Astrocyte (in vitro differentiated cells and primary cell): ENCODE data around the gene RNF145. TPM values are rescaled to one million over a fixed set of nuclear protein-coding genes. Genes with fewer than 3 reads are reported as not detected.

Experiments
- DNase-seq: peaks from one replicate; pipeline ENCODE4 v3.0.0-alpha.2; 2010; ENCODE audit warnings: low read depth
- FAIRE-seq: peaks from 2 replicates; lab custom pipeline; 2011; peaks lifted over from hg19 to GRCh38; lab: Jason Lieb, UNC
- H2AFZ ChIP-seq: 2 replicates; pipeline ENCODE4 v1.6.0; 2012; ENCODE audit warnings: low read depth, low read length, inconsistent platforms
- H3K27ac ChIP-seq: 2 replicates; pipeline ENCODE4 v1.5.1; 2011; ENCODE audit warnings: low read depth, low read length, inconsistent platforms
- H3K27me3 ChIP-seq: 2 replicates; pipeline ENCODE4 v1.6.0; 2011; ENCODE audit warnings: low read length, inconsistent platforms; ENCODE audit not compliant: insufficient read depth
- H3K36me3 ChIP-seq: 2 replicates; pipeline ENCODE4 v1.5.1; 2011; ENCODE audit warnings: low read length, inconsistent platforms; ENCODE audit not compliant: insufficient read depth
- H3K4me1 ChIP-seq: 2 replicates; pipeline ENCODE4 v1.5.1; 2011; ENCODE audit warnings: low read length, inconsistent platforms; ENCODE audit not compliant: insufficient read depth
- H3K4me2 ChIP-seq: 2 replicates; pipeline ENCODE4 v1.6.0; 2012; ENCODE audit warnings: low read length, inconsistent platforms
- H3K4me3 ChIP-seq: 2 replicates; pipeline ENCODE4 v1.5.1; 2011; ENCODE audit warnings: low read depth, mild to moderate bottlenecking, low read length, inconsistent platforms; ENCODE audit not compliant: insufficient read depth
- H3K79me2 ChIP-seq: 2 replicates; pipeline ENCODE4 v1.6.0; 2012; ENCODE audit warnings: mild to moderate bottlenecking, low read length, inconsistent platforms; ENCODE audit not compliant: insufficient read depth
- H3K9ac ChIP-seq: 2 replicates; pipeline ENCODE4 v1.6.0; 2012; ENCODE audit warnings: mild to moderate bottlenecking, low read length, inconsistent platforms
- H3K9me3 ChIP-seq: 2 replicates; pipeline ENCODE4 v1.5.1; 2012; ENCODE audit warnings: low read depth, mild to moderate bottlenecking, low read length, inconsistent platforms; ENCODE audit not compliant: insufficient read depth
- H4K20me1 ChIP-seq: 2 replicates; pipeline ENCODE4 v1.6.0; 2012; ENCODE audit warnings: low read length, inconsistent platforms; ENCODE audit not compliant: insufficient read depth
- H3K27ac Mint-ChIP-seq: one replicate; pipeline ENCODE4 v1.8.0; 2021; ENCODE audit warnings: mild to moderate bottlenecking, mixed read lengths; ENCODE audit not compliant: unreplicated experiment
- H3K27me3 Mint-ChIP-seq: one replicate; pipeline ENCODE4 v1.8.0; 2021; ENCODE audit warnings: low read depth, mixed read lengths; ENCODE audit not compliant: unreplicated experiment
- H3K36me3 Mint-ChIP-seq: one replicate; pipeline ENCODE4 v1.8.0; 2021; ENCODE audit warnings: low read depth, mixed read lengths; ENCODE audit not compliant: unreplicated experiment
- H3K4me1 Mint-ChIP-seq: one replicate; pipeline ENCODE4 v1.8.0; 2021; ENCODE audit warnings: low read depth, mixed read lengths; ENCODE audit not compliant: unreplicated experiment
- H3K4me3 Mint-ChIP-seq: one replicate; pipeline ENCODE4 v1.8.0; 2021; ENCODE audit warnings: mild to moderate bottlenecking, moderate library complexity, mixed read lengths; ENCODE audit not compliant: unreplicated experiment
- H3K9me3 Mint-ChIP-seq: one replicate; pipeline ENCODE4 v1.8.0; 2021; ENCODE audit warnings: mild to moderate bottlenecking, mixed read lengths; ENCODE audit not compliant: unreplicated experiment
- CTCF ChIP-seq: IDR thresholded peaks from 2 replicates; pipeline ENCODE4 v1.5.1; 2011; ENCODE audit warnings: low read depth, mild to moderate bottlenecking, inconsistent platforms, low read length, moderate library complexity; ENCODE audit not compliant: insufficient read depth
- EZH2 ChIP-seq: IDR thresholded peaks from 2 replicates; pipeline ENCODE4 v1.6.1; 2012; ENCODE audit warnings: mild to moderate bottlenecking, low read length, inconsistent platforms; ENCODE audit not compliant: insufficient read depth
- total RNA-seq: library from RNA; stranded (reverse); gene quantifications from 2 replicates; pipeline ENCODE4 v1.2.1, GENCODE V29; 2021

The RNF145 gene
- total RNA-seq, 1 donor from 2014 or later, result 54.0 TPM

- no peaks in the 10 kb centered on the region for H3K79me2 ChIP-seq
- Mint-ChIP-seq H3K27me3 (peaks cover 17% of the 10 kb centered on the region), H3K4me1 (no peaks in the 10 kb centered on the region), H3K9me3 (no peaks in the 10 kb centered on the region), H3K27ac (no peak overlapping the region), H3K4me3 (no peak overlapping the region), H3K36me3 (no peaks in the 10 kb centered on the region)
- DNase-seq, result no peak
- TF ChIP-seq EZH2 (no peak), CTCF (no peak)
- H3K4me2 ChIP-seq, result no peak overlapping the region
- no peaks in the 10 kb centered on the region for H3K36me3 ChIP-seq
- FAIRE-seq, result no peak
- no peak overlapping the region for H2AFZ ChIP-seq
- no peak overlapping the region for H3K4me3 ChIP-seq
- no peak overlapping the region for H3K27ac ChIP-seq
- H3K9ac ChIP-seq, result no peak overlapping the region
- no peaks in the 10 kb centered on the region for H4K20me1 ChIP-seq
- H3K4me1 ChIP-seq, result no peaks in the 10 kb centered on the region
- peaks cover 9% of the 10 kb centered on the region for H3K27me3 ChIP-seq
- no peaks in the 10 kb centered on the region for H3K9me3 ChIP-seq
Measured at GRCh38 chr5:159113405-159113804, 95.9 kb downstream of the RNF145 start.

DNA sequence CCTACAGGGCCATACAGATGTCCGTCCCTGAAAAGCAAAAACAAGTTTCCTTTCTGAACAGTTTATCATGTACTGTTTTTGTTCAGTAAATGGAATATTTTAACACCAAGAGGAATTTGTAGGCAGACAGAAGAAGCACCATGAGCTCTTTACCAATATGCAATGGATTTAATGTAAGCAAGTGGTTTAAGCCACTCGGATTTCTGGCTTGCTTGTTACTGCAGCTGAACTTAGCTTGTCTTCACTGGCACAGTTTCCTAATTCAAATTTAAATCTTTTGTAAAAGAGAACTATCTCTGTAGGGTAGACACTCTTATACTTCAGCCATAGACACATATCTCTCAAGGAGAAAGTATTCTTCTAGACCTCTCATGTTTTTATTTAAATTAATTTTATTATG, 96.9 kb downstream of the RNF145 start:
- H3K4me2 ChIP-seq, result no peak overlapping the region
- H3K4me3 ChIP-seq, result no peak overlapping the region
- DNase-seq (no peak), FAIRE-seq (no peak)
- H3K4me3 Mint-ChIP-seq, result no peak overlapping the region
- H3K27me3 ChIP-seq, result peaks cover 9% of the 10 kb centered on the region
- H3K27ac ChIP-seq, result no peak overlapping the region
- no peaks in the 10 kb centered on the region for H3K4me1 ChIP-seq
- H3K36me3 Mint-ChIP-seq, result no peaks in the 10 kb centered on the region
- no peaks in the 10 kb centered on the region for H3K36me3 ChIP-seq
- H4K20me1 ChIP-seq, result no peaks in the 10 kb centered on the region
- no peaks in the 10 kb centered on the region for H3K4me1 Mint-ChIP-seq
- H3K27ac Mint-ChIP-seq, result no peak overlapping the region
- no peaks in the 10 kb centered on the region for H3K79me2 ChIP-seq
- H3K9me3 Mint-ChIP-seq, result no peaks in the 10 kb centered on the region
- TF ChIP-seq CTCF, result no peak
- TF ChIP-seq EZH2, result no peak
- H3K9ac ChIP-seq, result no peak overlapping the region
- no peak overlapping the region for H2AFZ ChIP-seq
- no peaks in the 10 kb centered on the region for H3K9me3 ChIP-seq
- peaks cover 21% of the 10 kb centered on the region for H3K27me3 Mint-ChIP-seq

Other genes with a start within 250 kb of the RNF145 start
- gene EBF1, start 109.6 kb downstream of the RNF145 start, total RNA-seq, result 2.0 and 2.5 TPM in 2 replicates
- gene UBLCP1, start 53.7 kb upstream of the RNF145 start, total RNA-seq, result 29.9 and 31.3 TPM in 2 replicates
- gene IL12B, start 120.9 kb upstream of the RNF145 start, total RNA-seq, result not detected in 2 replicates